COR-L47 (cell line): ENCODE measurements around the gene SIM1.

Experiments used
- DNase-seq: peaks from one replicate; lab custom pipeline; 2025; lab: John Stamatoyannopoulos, UW

SIM1 gene, protein sequence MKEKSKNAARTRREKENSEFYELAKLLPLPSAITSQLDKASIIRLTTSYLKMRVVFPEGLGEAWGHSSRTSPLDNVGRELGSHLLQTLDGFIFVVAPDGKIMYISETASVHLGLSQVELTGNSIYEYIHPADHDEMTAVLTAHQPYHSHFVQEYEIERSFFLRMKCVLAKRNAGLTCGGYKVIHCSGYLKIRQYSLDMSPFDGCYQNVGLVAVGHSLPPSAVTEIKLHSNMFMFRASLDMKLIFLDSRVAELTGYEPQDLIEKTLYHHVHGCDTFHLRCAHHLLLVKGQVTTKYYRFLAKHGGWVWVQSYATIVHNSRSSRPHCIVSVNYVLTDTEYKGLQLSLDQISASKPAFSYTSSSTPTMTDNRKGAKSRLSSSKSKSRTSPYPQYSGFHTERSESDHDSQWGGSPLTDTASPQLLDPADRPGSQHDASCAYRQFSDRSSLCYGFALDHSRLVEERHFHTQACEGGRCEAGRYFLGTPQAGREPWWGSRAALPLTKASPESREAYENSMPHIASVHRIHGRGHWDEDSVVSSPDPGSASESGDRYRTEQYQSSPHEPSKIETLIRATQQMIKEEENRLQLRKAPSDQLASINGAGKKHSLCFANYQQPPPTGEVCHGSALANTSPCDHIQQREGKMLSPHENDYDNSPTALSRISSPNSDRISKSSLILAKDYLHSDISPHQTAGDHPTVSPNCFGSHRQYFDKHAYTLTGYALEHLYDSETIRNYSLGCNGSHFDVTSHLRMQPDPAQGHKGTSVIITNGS

DNA sequence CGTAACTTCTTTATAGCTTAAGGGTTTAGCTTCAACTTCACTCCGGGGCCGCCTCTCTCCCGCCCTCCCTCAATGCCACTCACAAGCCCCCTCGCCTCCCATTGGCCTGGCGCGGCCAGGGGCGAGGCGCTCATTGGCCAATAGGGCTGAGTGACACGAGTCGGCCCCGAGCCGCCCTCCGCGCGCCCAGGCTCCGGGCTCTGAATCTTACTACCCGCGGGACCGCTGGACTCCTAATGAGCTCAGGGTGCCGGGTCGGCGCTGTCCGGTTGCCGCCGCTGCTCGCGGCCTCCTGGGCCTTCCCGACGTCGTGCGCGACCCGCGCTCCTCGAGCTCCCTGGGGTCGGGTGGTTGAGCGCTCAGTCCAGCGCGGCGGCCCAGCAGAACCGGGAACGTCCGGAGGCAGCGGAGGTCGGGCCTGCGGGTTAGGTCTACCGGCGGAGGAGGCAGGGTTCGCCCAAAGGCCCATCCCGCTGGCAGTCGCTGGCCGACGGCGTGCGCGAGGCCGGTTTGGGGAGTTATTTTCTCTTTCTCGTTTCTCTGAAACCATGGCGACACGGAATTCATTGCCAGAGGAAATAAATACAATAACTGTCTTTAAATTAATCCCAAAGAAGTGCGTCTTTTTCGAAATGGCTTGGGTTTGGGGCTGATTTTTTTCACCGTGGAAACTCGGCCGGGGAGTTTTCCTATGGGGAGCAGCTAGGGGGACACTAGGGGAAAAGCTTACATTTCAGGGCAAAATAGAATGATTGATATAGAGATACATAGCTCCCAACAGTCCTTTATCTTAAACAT lies at the start of gene SIM1:
Gene SIM1, minus strand, starts transcription at position 19 of the 798 bp plus-strand sequence. CDS start 1,453 bp downstream, outside the sequence.
- DNase-seq, result no peak

DNA sequence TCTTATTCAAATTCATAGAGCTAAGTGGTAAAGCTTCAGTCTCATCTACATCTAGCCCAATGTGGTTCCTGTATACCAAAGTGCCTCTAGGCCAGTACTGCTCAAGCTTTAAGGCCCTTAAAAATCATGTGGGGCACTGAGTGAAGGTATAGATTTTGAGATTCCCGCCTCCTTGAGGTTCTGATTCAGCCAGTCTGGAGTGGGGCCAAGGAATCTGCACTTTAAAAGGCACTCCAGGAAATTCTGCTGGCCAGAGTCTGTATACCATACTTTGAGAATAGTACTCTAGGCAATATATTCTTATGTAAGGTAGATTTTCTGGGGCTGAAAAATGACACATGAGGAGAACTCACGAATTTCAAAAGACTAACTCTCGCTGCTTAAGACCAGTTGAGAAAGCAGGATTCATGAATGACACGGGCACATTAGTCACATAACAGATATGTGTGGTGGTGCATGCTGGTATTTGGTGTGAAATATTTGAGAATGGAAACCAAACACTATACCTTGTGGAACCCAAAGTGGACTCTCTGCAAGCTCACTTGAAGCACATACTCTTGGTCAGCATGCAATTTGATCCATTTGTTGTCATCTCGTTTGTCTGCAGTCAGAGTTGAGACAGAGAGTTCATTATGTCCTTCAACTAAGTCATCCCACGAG lies 47.6 kb upstream of the SIM1 start:
- DNase-seq, result no peak

DNA sequence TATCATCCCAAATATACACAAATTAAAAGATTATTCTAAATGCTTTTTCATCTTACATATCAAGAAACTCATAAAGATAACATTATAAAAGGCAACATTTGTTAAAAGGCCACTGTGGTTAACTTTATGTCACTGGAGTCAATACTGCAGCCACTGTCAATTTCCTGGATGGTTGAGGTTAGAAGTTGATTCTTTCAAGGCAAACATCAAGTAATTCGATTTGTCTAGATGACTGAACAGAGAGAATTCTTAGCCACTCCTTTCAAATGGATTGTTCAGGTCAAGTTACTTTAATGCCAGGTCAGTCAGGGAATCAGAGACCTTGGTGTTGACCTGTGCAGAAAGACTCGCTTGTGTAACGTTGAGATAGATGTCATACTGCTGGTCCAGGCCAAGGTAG lies 44.4 kb upstream of the SIM1 start:
- no peak for DNase-seq

DNA sequence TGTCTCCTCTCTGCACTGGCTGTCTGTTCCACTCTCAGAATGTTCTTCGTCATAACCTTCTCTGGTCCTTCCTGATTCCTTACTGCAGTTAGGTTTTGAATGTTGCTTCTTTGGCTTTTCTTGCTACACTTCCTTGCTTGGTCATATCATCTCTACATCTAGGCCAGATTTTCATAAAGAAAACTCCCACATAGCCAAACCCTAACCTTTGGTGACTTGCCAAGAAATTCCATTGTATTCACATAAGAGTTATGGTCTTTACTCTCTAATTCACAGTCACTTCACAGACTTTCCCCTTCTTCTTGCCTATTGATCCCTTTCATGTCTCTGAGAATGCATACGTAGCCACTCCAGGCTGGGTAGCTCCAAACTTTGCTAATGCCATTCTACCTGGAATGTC lies 41.9 kb upstream of the SIM1 start:
- DNase-seq, result no peak

DNA sequence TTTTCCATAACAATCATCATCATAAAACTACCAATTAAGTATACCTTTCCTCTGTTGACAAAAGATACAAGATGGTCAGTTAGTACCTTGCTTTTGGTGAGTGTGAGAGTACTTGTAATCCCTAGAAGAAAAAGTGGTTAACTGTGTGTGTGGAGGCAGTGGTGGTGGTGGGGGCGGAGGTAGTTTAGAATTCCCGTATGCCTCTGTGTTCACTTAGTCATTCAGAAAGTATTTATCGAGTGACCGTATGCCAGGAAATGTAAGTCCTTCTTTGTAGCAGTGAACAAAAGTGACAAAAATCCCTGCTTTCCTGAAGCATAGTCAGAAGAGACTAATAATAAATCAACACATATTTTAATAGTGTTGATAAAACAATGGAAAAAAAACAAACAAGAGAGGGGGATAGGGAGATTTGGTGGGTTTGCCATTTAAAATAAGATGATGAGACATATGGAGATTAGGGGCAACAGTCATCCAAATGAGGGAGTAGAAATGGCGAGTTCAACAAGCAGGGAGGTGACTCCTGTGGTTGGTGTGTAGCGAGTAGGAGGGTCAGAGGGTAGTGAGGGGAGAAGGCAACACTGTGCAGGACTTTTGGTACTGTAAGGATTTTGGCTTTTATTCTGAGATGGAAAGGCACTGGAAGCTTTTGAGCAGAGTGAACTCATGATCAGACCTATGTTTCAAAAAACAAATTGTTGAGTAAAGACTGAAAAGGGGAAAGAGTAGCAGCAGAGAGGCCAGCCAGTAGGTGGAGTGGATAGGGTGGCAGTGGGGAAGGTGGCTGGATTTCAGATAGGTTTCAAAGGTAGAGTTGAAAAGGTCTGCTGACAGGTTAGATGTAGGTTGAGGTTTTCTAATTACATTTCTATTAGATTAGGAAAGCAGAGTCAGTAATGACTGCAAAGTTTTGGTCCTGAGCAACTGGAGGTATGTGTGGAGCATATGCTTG lies 40.3 kb upstream of the SIM1 start:
- DNase-seq, result no peak

DNA sequence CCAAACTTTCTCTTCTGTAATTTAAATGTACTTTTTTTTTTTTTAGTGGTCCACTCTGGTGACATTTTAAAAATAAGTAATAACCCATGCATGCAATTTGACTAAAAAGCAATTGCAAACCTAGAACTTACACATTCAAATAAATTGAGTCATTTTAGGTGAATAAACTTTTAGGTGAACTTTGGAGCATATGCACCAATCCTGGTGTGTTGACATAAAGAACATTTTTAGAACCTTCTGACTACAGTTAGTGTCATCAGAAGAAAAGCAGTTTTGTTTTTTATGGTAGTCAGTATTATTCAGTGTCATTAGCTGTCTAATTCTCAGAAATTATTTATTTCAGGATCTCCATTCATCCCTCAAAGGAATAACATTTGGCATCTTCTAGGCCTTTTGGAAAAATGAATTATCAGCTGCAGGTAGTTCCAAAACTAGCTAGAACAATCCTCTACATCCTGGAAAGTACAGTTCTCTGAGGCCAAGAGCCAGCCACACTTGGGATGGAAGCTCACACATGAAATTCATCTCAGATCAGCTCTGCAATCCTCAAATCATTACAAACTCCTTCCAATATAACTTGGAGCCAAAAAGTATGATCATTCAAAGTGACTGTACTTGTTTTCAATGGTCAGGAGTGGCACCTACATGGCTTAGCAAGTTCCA lies 38.5 kb upstream of the SIM1 start:
- DNase-seq, result no peak

DNA sequence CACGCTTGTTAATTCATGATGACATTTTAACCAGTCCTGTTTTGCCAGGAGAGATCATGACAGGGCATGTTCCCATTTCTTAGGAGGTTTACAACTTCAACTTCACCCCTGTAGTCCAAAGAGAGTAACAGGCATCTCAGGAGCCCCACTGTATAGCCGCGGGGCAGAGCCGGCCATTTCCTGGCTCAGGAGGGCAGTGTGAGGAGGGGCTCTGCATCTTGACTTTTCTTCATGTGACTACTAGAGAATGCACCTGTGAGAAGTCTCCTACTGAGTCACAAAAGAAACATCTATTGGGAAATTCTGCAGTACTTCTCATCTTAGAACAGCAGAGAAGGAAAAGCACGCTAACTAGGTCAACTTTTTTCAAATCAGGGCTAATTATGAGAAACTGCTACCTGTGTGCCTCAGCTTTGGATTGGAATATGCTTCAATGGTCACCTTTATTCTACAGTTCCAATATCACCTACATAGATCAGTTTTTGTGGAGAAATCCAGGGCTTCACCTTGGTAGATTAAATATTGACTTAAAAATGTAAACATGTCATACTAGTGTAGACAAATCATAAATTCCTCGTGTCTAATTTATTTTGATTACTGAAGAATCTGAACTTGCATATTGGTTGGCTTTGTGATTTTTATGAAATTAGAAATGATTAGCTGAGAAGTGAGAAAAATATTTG lies 28.6 kb upstream of the SIM1 start:
- DNase-seq, result no peak

DNA sequence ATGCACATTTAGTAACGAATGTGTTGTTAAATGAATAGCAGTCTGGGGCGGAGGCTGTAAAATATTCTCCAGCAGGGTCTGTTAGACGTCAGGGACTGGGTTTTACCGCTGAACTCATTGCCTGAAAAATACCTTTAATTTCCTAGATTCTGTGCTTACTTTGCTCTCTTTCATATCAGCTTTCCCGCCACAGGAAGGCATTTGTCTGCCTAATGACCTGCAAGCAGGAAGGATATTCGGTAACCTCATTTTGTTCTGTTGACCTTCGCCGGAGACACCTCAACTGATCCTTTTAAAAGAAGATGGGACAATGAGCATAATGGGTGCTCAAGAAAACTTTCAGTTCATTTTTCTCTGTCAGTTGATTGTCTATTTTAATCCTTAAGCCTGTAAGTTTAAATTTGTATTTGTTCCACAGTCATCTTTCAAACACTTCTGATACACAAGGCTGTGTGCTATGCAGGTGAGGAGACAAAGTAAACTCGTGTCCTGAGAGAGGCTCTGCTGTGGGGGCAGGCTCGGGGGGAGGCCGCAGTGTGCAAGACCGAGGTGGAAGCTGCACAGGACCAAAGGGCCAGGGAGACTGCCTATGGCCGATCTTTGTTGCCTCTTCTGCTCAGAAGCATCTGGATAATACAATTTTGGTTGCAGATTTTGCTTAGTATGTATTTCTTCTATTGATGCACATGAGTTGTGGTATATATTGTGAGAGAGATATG lies 27.4 kb upstream of the SIM1 start:
- DNase-seq, result no peak

DNA sequence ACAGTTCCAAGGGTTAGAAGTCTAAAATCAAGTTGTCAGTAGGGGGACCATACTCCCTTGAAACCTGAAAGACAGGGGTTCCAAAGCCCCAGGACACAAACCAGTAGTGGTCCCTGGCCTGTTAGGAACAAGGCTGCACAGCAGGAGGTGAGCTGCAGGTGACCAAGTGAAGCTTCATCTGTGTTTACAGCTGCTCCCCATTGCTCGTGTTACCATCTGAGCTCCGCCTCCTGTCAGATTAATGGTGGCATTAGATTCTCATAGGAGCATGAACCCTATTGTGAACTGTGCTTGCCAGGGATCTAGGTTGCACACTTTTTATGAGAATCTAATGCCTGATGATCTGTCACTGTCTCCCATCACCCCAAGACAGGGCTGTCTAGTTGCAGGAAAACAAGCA lies 25.3 kb upstream of the SIM1 start:
- no peak for DNase-seq

DNA sequence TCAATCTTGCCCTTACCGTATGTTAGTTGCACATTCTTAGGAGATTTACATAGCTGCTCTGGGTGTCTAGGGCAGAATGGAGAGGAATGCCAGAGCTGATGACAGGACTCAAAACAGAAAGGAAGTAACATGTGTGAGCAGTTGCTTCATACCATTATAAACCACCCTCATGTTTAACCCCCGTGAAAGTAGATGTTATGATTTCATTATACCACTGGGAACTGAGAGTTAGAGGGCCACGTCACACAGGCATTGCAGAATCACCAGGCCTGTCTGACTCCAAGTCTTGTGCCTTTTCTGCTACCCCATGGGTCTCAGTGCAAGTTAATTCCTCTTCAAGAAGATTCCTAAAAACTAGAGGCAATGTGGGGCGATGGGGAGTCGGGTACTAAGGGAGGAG lies 23.5 kb upstream of the SIM1 start:
- no peak for DNase-seq

DNA sequence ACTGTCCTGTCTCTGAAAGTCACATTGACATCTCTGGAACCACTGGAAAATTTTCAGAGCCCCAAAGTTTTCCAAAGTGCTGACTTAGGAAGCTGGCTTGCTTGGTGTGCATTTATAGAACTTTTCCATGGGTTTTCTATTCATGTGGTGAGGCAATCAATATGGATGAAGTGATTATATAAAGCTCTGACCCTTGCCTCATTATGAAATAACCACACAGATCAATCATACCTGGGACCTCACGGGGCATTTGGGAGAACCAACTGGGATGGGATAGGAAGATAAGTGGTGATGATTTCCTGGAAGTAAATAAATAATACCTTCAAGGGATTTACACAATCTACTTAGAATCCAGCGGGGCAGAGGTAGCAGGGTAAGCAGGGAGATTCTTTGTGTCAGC lies 22.9 kb upstream of the SIM1 start:
- DNase-seq, result no peak

DNA sequence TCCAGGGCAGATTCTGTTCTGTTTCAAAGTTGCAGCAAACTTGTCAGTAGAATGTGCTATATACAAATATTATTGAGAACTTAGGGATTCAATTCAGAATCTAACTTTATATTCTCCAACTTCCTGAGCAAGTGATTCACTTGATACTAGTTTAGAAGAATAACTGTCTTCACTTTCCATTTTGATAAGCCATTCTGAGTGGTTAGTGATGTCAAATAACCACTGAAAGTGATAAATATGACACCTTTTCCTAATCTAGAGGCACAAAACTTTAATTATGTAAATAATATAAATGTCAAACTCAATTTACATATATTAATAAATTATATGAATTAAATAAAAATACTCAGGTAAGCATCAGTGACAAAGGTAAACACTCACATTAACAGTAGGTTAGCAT lies 20.5 kb upstream of the SIM1 start:
- no peak for DNase-seq

DNA sequence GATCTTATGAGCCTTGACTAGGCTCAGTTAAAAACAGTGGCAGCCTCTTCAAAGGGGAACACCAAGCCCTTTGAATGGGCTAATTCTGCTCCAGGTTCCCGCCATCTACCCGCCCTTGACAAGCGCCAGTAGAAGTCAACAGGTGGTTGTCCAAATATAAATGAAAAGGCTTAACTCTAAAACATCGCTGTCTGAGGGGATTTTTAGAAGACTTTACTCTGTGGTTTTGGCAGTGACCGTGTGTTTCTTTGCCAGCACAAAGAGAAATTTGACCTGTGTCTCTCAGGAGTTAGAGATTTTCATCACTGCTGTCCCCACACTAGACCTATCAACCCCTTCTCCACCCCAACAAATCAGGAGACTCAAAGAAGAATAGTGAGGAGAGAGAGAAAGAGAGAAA lies 19.8 kb upstream of the SIM1 start:
- DNase-seq, result no peak

DNA sequence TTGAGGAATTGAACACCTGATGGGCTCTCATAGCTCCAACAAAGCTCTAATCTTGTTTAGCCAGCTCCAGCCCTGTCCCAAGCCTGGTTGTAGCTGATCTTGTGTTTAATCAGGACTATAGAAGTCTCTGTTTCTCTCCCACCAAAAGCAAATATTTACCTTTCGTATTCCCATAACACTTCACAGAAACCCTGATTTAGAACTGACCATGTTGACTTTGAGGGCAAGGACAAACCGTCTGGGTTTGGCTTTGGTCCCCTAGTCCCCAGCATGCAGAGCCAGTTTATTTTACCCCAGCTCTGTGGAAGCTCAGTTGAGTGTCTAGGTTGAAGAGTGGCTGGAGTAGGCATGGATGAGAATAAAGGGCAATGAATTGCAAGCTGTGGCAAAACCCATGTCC lies 18.0 kb upstream of the SIM1 start:
- no peak for DNase-seq

DNA sequence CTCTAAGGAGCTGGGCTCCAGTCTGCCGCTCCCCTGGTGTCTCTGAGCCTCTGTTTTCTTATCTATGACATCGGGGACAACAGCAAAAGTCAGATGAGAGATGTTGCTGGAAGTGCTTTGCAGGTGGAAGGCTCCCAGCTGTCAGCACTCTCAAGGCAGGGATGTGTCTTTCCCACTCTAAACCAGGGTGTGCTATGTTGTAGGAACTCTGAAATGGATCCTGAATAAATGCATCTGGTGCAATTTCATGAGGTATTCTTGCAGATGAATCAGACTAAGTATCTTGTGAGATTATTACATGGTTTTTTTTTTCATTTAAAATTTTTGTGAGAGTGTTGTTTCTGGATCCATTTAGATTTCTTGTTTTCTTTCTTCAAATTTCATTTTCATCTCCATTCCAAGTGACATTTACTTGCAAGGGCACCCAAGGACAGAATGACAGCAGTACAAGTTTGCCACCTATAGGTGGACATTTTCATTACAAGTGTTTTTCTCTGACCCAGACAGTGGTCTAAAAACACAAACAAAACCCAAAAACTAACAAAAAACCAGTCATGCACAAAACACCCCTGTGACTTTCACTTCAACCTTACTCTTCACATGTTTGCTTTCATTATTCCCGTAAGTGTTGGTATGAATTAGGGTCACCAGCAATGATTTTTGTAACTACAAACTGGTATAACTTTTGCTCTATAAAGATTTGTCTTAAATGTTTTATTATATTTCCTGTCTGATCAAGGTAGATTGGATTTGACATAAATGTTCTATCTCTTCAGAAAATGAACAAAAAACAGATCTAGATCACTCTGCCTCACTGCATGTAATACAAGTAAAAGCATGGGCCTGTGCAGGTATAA lies 14.7 kb upstream of the SIM1 start:
- DNase-seq, result peak; percentile 8

DNA sequence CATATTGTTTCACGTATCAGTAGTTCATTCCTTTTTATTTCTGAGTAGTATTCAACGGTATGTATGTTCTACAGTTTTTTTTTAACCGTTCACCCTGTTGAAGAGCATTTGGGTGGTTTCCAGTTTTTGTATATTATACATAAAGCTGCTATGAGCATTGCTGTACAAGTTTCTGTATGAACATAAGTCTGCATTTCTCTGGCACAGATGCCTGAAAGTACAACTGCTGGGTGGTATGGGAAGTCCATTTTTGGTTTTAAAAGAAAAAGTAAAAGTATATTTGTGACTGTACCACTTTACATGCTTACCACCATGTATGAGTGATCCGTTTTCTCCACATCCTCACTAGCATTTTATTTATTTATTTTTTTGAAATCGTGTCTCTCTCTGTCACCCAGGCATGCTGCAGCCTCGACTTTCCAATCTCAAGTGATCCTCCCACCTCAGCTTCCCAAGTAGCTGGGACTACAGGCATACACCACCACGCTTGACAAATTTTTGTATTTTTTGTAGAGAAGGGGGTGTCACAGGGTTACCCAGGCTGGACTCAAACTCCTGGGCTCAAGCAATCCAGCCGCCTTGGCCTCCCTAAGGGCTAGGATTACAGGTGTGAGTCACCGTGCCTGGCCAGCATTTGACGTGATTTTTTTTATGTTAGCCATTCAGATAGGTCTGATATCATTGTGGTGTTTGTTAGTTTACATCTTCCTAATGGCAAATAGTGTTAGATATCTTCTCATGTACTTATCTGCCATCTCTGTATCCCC lies 11.0 kb upstream of the SIM1 start:
- DNase-seq, result no peak

DNA sequence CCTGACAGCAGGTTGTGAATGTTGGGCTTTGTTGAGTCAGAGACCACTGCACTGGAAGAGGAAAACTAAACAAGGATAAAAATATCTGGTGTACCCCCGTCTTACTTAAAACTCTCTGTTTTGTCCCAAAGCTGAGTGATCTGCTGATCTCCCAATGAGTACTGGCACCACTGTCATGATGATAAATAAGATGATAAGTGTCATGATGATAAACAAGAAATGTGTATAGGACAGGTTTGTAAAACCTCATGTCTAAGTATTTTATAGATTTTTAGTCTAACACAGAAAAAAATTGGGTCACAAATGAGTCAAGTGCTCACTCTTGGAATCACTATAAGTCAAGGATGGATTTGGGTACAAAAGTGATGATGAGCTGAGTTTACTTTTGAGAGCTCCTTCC lies 8.5 kb upstream of the SIM1 start:
- no peak for DNase-seq
